Heart right ventricle (tissue), 16 donors: ENCODE data around the gene RNASE7. TPM values are rescaled to one million over a fixed set of nuclear protein-coding genes. Genes with fewer than 3 reads are reported as not detected.

Experiments used
- ATAC-seq, 8 donors: fragments of 200-7000 bp; cut with Tn5 transposase; one replicate each; pipeline ENCODE4 v1.9.1; 2020; ENCODE audit warnings: mild to moderate bottlenecking in 8 of 8, moderate library complexity in 8 of 8, moderate number of reproducible peaks in 1 of 8
- DNase-seq, 2 donors: peaks; one replicate each; pipeline ENCODE4 v3.0.0-alpha.2; 2020
- H3K27ac ChIP-seq, 10 donors: fragments of 200-600 bp; sonication (generic) in 2 of 10; one replicate each; pipeline versions ENCODE4 v1.5.0 to v1.8.0; 2020 to 2022; ENCODE audit warnings: mild to moderate bottlenecking in 3 of 10
- H3K27me3 ChIP-seq, 7 donors: fragments of 200-600 bp; one replicate each; pipeline ENCODE4 v1.8.0; 2021 to 2022; ENCODE audit warnings: mild to moderate bottlenecking in 2 of 7
- H3K36me3 ChIP-seq, 9 donors: fragments of 200-600 bp; sonication (generic) in 1 of 9; one replicate each; pipeline versions ENCODE4 v1.5.0 to v1.8.0; 2020 to 2022; ENCODE audit warnings: mild to moderate bottlenecking in 2 of 9
- H3K4me1 ChIP-seq, 9 donors: fragments of 200-600 bp; sonication (generic) in 1 of 9; one replicate each; pipeline versions ENCODE4 v1.5.0 to v1.8.0; 2020 to 2022; ENCODE audit warnings: mild to moderate bottlenecking in 4 of 9
- H3K4me3 ChIP-seq, 10 donors: fragments of 200-600 bp; sonication (generic) in 2 of 10; one replicate each; pipeline versions ENCODE4 v1.5.0 to v1.8.0; 2020 to 2022; ENCODE audit warnings: mild to moderate bottlenecking in 7 of 10, moderate library complexity in 2 of 10
- H3K9me3 ChIP-seq, 11 donors: fragments of 200-600 bp in 10 of 11; sonication (generic) in 2 of 11; one replicate each; pipeline versions ENCODE4 v1.5.0 to v1.8.0; 2013 to 2022; ENCODE audit warnings: mild to moderate bottlenecking in 2 of 11, control low read depth in 1 of 11, moderate library complexity in 1 of 11
- WGBS, 2 donors: extraction: QIAGEN DNeasy Blood & Tissue Kit; methylation state at CpG; one replicate each; pipeline ENCODE4 v1.1.7; 2013; ENCODE audit warnings: inconsistent platforms in 1 of 2; 5-methylcytosine and 5-hydroxymethylcytosine counted together
- intact Hi-C, 10 donors: fragments of 100-400 bp; cut with DNase I; formaldehyde crosslinking; loops; one replicate each; pipeline versions ENCODE4 v1.11.1 to v1.14.2; 2022
- polyA plus RNA-seq, 2 donors: library from polyadenylated mRNA; stranded (reverse); fragments of 200-250 nt; gene quantifications; one replicate each; pipeline ENCODE4 v1.2.3, GENCODE V29; 2013
- total RNA-seq, 10 donors: library from RNA; stranded (reverse); fragmentation: NEBNext Ultra II Directional in 3 of 10; extraction: Animal tissue kit (Norgen Biotek cat#: 25700) in 3 of 10; gene quantifications; one replicate each; pipeline versions ENCODE4 v1.2.1 to v1.2.4, GENCODE V29; 2021 to 2023
- TF ChIP-seq, protein P1 (sequence below), 9 donors: fragments of 200-600 bp; sonication (generic) in 2 of 9; IDR thresholded peaks; one replicate each; pipeline versions ENCODE4 v1.5.0 to v1.8.0; 2021 to 2022; ENCODE audit warnings: antibody characterized with exemption in 9 of 9, mild to moderate bottlenecking in 5 of 9, moderate library complexity in 1 of 9
- donor health status: Arrhythmogenic right ventricular cardiomyopathy.
- donor health status: ischemic (EF 13 %, LVEDD 7.1; RV severe dilation, severe dysfunction).
- donor health status: healthy with polysubstance abuse.
- donor health status: DM: no; HTN: yes; CAD: no.
- donor health status: DM: no; HTN: no; CAD: no.
- donor health status: ischemic (EF 25% LVEDD 6.9; RV normal size, moderate dysfunction).
- donor health status: ischemic (EF 25% LVEDD 5.7; RV mildly dilated, moderate dysfunction).
- donor health status: healthy.
- donor health status: DM: yes; HTN: yes; CAD: no.
- donor health status: Ischemic cardiomyopathy.
- donor health status: ischemic (EF 35%, LVEDD 5.7; RV mildly dilated, moderate dysfunction).
- donor health status: nonischemic (EF 11% LVEDD 7.7; RV severe dilation, severe dysfunction).
- donor health status: DM: yes; HTN: yes; CAD: no.
- donor health status: PGD.
- donor health status: ischemic (EF 29% LVEDD 5.4; RV normal size, mild dysfunction).
- donor health status: nonischemic (EF 23%, LVEDD 6.1; RV moderate dilation, normal function).

The RNASE7 gene
- total and polyA plus RNA-seq, 12 donors: 0.03 TPM; not detected in 11

DNA sequence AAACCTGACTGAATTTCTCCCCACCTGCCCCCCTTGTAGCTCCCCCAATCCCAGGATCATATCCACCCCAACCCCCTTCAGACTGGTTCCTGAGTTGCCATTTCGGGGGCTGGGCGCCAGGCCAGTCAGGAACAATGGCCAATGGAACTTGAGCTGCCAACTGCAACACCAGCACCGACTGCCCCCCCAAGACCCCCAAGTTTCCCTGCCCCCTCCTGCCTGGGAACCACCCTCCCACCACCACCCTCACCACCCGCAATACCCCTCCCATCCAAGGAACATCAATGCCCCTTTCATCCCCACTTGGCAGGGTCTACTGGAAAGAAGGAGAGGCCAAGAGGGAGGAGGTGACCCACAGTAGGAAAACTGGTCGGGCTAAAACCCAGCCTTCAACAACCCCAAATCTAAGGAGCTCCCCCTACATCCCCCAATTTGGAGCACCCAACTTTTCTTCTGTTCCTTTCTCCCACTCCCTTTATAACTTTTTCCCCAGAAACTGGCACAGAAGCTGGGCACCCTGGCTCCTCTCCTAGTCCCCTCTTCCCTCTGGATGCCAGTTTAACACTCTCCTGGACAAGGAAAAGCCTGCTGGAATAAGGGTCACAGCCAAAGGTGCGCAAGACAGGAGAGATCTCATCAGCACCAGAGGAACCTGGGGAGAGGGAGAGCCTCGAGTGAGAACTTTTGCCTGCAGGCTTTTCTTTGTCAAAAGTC lies 15.7 kb upstream of the RNASE7 start:
- 55 to 56% methylated on average over 7 of the region's 7 CpGs for WGBS, 2 donors
- no peaks in the 10 kb centered on the region for H3K9me3 ChIP-seq
- ATAC-seq (no peak), DNase-seq (peak in 1 of 2 donors; percentile 46)
- peaks cover 0 to 23% (median 0%) of the 10 kb centered on the region in 7 donors for H3K27me3 ChIP-seq
- H3K27ac ChIP-seq: peak overlapping the region; percentile 86 to 100 (median 98)
- peaks cover 14 to 54% (median 36%) of the 10 kb centered on the region in 9 donors for H3K4me1 ChIP-seq
- peaks cover 0 to 13% (median 4%) of the 10 kb centered on the region in 9 donors for H3K36me3 ChIP-seq
- H3K4me3 ChIP-seq: peak overlapping the region in 5 of 10 donors; percentile 81 to 97 (median 87)
- TF ChIP-seq, protein P1, sequence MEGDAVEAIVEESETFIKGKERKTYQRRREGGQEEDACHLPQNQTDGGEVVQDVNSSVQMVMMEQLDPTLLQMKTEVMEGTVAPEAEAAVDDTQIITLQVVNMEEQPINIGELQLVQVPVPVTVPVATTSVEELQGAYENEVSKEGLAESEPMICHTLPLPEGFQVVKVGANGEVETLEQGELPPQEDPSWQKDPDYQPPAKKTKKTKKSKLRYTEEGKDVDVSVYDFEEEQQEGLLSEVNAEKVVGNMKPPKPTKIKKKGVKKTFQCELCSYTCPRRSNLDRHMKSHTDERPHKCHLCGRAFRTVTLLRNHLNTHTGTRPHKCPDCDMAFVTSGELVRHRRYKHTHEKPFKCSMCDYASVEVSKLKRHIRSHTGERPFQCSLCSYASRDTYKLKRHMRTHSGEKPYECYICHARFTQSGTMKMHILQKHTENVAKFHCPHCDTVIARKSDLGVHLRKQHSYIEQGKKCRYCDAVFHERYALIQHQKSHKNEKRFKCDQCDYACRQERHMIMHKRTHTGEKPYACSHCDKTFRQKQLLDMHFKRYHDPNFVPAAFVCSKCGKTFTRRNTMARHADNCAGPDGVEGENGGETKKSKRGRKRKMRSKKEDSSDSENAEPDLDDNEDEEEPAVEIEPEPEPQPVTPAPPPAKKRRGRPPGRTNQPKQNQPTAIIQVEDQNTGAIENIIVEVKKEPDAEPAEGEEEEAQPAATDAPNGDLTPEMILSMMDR (IDR thresholded peaks at IDR 0.05): no peak
- intact Hi-C loops: loop anchor here in 1 of 10 donors (5.0 kb wide), 1 partner anchor 76 kb away; the partner anchor contains the start of gene TMEM253

DNA sequence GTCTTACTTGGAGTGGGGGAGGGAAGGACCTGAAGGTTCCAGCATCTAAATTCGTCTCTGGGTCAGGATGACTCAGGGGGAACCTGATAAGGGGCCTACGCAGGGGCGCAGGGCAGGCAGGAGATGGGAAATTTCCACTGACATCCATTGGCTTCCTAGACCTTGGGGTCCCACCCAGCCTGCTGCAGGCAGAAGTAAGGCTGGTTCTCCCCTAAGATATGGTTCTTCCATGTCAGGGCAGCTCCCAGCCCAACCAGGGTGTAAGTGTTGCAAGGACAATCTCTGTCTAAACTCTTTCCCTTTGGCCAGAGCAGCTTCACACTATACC lies 15.2 kb upstream of the RNASE7 start:
- ATAC-seq: peak in 2 of 8 donors; percentile 16 to 18
- Histone ChIP-seq H3K4me3 (no peak overlapping the region), H3K27me3 (peaks cover 0 to 23% (median 0%) of the 10 kb centered on the region in 7 donors), H3K4me1 (peaks cover 14 to 49% (median 36%) of the 10 kb centered on the region in 9 donors), H3K36me3 (peaks cover 0 to 8% (median 0%) of the 10 kb centered on the region in 9 donors), H3K9me3 (no peaks in the 10 kb centered on the region), H3K27ac (peak overlapping the region; percentile 31 to 100 (median 98))
- 7 to 21% methylated on average over 3 of the region's 3 CpGs for WGBS, 2 donors
- DNase-seq: no peak
- TF ChIP-seq, protein P1 (IDR thresholded peaks at IDR 0.05): no peak
- intact Hi-C loops: loop anchor here in 1 of 10 donors (5.0 kb wide), 1 partner anchor 75 kb away; the partner anchor contains the start of gene TMEM253

DNA sequence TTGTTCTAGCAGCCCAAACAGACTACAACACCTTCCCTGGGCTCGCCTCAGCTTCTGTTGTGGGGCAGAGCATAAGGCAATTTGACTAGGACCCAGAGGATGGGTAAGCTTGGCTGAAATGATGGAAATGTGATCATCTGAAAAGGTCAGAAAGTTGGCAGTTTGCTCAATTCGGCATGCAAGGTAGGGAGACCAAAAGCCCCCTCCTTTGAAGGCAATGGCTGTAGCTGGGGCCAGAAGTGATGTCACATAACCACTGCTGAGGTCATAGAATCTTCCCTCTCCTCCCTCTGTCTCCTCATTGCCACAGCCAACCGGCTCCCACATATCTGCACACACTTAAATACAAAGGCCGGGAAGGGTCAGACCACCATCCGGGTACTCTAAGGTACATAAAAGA lies 12.2 kb upstream of the RNASE7 start, which contains the start of gene TPPP2:
Gene TPPP2, plus strand, starts transcription at position 301 of the 400 bp plus-strand sequence. CDS start 365 bp downstream, outside the sequence.
- H3K9me3 ChIP-seq: no peaks in the 10 kb centered on the region
- WGBS, 2 donors: 92 to 95% methylated on average over 5 of the region's 5 CpGs
- H3K27me3 ChIP-seq: peaks cover 0 to 11% (median 0%) of the 10 kb centered on the region in 7 donors
- TF ChIP-seq, protein P1 (IDR thresholded peaks at IDR 0.05): no peak
- DNase-seq (no peak), ATAC-seq (no peak)
- no peak within 1 kb of the TSS for H3K27ac ChIP-seq
- H3K4me1 ChIP-seq: peaks cover 7 to 26% (median 15%) of the 10 kb centered on the region in 9 donors
- no peaks in the 10 kb centered on the region for H3K36me3 ChIP-seq
- H3K4me3 ChIP-seq: no peak within 1 kb of the TSS
- intact Hi-C loops: loop anchor here in 1 of 10 donors (5.0 kb wide), 1 partner anchor 72 kb away; the partner anchor contains the start of gene TMEM253

DNA sequence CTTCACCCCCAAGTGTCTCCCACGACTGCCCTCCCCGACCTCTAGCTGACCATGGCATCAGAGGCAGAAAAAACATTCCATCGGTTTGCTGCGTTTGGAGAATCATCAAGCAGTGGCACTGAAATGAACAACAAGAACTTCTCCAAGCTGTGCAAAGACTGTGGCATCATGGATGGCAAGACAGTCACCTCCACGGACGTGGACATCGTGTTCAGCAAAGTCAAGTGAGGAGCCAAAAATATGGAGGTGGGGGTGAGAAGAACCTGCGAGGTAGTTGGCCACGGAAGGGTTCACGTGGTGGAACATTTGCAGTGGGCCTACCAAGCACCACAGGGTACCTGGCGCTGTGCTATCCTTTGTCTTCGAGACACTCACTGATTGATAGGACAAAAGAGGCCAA lies 11.6 kb upstream of the RNASE7 start:
- Histone ChIP-seq H3K27ac (no peak overlapping the region), H3K27me3 (peaks cover 0 to 5% (median 0%) of the 10 kb centered on the region in 7 donors), H3K4me3 (no peak overlapping the region), H3K4me1 (peaks cover 6 to 21% (median 12%) of the 10 kb centered on the region in 9 donors), H3K36me3 (no peaks in the 10 kb centered on the region), H3K9me3 (no peaks in the 10 kb centered on the region)
- TF ChIP-seq, protein P1 (IDR thresholded peaks at IDR 0.05): no peak
- 91 to 96% methylated on average over 12 of the region's 12 CpGs for WGBS, 2 donors
- DNase-seq (no peak), ATAC-seq (no peak)
- intact Hi-C loops: no loop called here
